ENCODE measurements around the gene TRPM1. TPM values are rescaled to one million over a fixed set of nuclear protein-coding genes. Genes with fewer than 3 reads are reported as not detected.

The TRPM1 gene
- total RNA-seq, 6 donors from 2014 or later = not detected

DNA sequence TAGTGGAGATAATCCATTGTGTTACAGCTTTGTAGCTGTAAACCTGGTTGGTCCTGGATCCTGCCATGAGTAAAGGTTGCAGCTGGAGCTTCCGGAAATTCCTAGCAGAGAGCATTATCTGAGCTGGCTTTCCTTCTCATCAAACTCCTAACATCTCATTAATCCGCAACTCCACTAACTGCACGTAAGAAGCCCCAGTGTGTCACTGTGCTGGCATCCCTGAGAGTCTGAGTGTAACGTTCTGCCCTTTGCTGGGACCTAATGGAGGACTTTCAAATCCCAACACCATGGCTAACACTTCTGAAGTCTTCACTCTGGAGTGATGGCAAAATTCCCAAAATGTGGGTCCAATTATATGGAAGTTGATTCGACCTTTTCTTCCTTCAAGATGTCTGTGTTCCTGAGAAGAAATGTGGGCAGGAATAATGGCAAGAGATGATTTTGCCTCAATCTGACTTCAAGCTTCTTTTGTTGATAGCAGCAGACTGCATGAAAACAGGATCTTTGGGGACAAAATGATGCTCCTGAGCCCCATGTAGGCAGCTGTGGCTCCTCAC lies 9.6 kb upstream of the TRPM1 start:
- H3K4me1 ChIP-seq = no peaks in the 10 kb centered on the region
- H3K9me3 ChIP-seq = peaks cover 0 to 6% (median 3%) of the 10 kb centered on the region in 4 donors
- TF ChIP-seq, protein P1, sequence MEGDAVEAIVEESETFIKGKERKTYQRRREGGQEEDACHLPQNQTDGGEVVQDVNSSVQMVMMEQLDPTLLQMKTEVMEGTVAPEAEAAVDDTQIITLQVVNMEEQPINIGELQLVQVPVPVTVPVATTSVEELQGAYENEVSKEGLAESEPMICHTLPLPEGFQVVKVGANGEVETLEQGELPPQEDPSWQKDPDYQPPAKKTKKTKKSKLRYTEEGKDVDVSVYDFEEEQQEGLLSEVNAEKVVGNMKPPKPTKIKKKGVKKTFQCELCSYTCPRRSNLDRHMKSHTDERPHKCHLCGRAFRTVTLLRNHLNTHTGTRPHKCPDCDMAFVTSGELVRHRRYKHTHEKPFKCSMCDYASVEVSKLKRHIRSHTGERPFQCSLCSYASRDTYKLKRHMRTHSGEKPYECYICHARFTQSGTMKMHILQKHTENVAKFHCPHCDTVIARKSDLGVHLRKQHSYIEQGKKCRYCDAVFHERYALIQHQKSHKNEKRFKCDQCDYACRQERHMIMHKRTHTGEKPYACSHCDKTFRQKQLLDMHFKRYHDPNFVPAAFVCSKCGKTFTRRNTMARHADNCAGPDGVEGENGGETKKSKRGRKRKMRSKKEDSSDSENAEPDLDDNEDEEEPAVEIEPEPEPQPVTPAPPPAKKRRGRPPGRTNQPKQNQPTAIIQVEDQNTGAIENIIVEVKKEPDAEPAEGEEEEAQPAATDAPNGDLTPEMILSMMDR (IDR thresholded peaks at IDR 0.05) = no peak
- TF ChIP-seq EP300 (IDR thresholded peaks at IDR 0.05) (no peak), POLR2A (IDR thresholded peaks at IDR 0.05) (no peak), POLR2AphosphoS5 (IDR thresholded peaks at IDR 0.05) (no peak)
- ATAC-seq (ENCODE audit: low FRiP score in 2 of 2) (no peak), DNase-seq (no peak)
- 78 to 79% methylated on average over 5 of the region's 5 CpGs for WGBS, 2 donors
- H3K27me3 ChIP-seq = no peaks in the 10 kb centered on the region
- no peak overlapping the region for H3K27ac ChIP-seq
- H3K36me3 ChIP-seq = no peaks in the 10 kb centered on the region
- no peak overlapping the region for H3K4me3 ChIP-seq

DNA sequence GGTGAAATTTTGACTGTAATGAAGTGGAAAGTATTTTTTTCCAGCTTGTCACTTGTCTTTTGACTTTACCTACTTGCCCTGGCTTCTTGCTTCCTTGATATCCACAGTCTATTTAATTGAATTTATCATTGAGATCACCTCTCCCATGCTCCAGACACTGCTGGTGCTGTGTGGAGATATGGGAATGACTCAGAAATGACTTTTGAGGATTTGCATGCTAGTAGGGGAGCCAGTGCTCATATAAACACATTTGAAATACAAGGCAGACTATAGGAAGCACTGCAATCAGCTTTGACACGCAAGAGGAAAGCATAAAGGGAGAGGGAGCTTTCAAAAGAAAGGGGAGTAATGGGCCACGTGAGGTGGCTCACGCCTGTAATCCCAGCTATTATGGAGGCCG lies 7.3 kb upstream of the TRPM1 start:
- Histone ChIP-seq H3K9me3 (no peaks in the 10 kb centered on the region), H3K27ac (no peak overlapping the region), H3K27me3 (no peaks in the 10 kb centered on the region), H3K4me1 (no peaks in the 10 kb centered on the region), H3K36me3 (no peaks in the 10 kb centered on the region), H3K4me3 (no peak overlapping the region)
- ATAC-seq (ENCODE audit: low FRiP score in 2 of 2) = no peak
- DNase-seq = no peak
- 93 to 94% methylated on average over 4 of the region's 4 CpGs for WGBS, 2 donors
- TF ChIP-seq POLR2A (IDR thresholded peaks at IDR 0.05) (no peak), POLR2AphosphoS5 (IDR thresholded peaks at IDR 0.05) (no peak), EP300 (IDR thresholded peaks at IDR 0.05) (no peak)
- TF ChIP-seq, protein P1 (IDR thresholded peaks at IDR 0.05) = no peak

DNA sequence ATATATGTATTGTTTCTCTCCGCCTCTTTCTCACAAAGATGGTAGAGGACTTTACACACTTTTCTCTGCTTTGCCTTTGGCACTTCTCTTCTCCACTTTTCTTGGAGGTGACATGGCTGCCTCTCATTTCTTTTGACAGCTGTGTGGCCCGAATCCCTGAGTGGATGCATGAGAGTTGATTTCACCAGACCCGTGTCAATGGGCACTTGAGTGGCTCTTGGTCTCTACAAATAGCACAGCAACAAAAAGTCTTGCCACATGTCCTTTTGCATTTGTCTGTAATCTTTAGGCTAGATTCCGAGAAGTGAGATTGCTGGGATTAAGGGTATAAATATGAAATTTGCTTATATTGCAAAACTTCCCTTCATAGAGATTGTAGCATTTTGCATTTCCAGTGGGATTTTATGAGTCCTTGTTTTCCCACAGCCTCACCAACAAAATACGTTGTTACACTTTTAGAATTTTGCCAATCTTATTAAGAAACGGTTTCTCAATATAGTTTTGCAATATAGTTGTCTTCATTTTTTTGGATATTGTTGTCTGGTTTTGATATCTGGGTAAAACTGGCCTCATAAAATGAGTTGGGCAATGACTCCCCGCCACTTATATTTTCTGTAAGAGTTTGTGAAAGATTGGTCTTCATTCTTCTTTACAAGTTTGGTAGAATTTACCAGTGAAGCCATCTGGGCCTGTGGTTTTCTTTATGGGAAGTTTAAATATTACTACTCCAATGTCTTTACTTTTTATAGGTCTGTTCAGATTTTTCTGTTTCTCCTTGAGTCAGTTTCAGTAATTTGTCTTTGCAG lies 5.2 kb upstream of the TRPM1 start:
- Histone ChIP-seq H3K27me3 (no peaks in the 10 kb centered on the region), H3K27ac (no peak overlapping the region), H3K9me3 (no peaks in the 10 kb centered on the region), H3K4me1 (no peaks in the 10 kb centered on the region), H3K36me3 (no peaks in the 10 kb centered on the region), H3K4me3 (no peak overlapping the region)
- WGBS, 2 donors = 44 to 57% methylated on average over 7 of the region's 7 CpGs
- TF ChIP-seq POLR2A (IDR thresholded peaks at IDR 0.05) = no peak
- no peak for TF ChIP-seq EP300 (IDR thresholded peaks at IDR 0.05)
- no peak for TF ChIP-seq POLR2AphosphoS5 (IDR thresholded peaks at IDR 0.05)
- TF ChIP-seq, protein P1 (IDR thresholded peaks at IDR 0.05) = no peak
- ATAC-seq (ENCODE audit: low FRiP score in 2 of 2) (no peak), DNase-seq (peak in 1 of 2 donors; percentile 46)

DNA sequence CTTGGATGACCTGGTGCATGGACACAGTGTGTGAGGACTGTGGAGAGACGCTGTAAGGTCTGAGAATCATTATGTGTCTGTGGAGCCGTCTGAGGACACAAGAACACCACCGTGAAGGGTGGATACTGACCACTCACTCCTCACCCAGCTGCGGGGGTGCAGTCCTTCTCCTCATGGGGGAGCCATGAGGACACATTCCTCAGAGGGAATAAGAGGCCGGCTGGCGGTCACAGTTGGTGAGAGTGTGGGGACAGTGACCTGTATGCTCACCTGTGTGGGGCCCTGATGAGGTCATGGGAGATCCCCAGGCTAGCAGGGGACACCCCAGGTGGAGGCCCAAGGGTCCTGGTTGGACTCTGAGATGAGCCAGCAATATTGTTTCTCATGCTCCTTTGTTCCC lies 2.5 kb upstream of the TRPM1 start:
- no peak overlapping the region for H3K27ac ChIP-seq
- no peaks in the 10 kb centered on the region for H3K36me3 ChIP-seq
- H3K4me3 ChIP-seq = no peak overlapping the region
- DNase-seq = no peak
- no peaks in the 10 kb centered on the region for H3K27me3 ChIP-seq
- ATAC-seq (ENCODE audit: low FRiP score in 2 of 2) = no peak
- H3K9me3 ChIP-seq = no peaks in the 10 kb centered on the region
- TF ChIP-seq POLR2A (IDR thresholded peaks at IDR 0.05) (no peak), POLR2AphosphoS5 (IDR thresholded peaks at IDR 0.05) (no peak), EP300 (IDR thresholded peaks at IDR 0.05) (no peak)
- TF ChIP-seq, protein P1 (IDR thresholded peaks at IDR 0.05) = no peak
- no peaks in the 10 kb centered on the region for H3K4me1 ChIP-seq
- WGBS, 2 donors = 85 to 92% methylated on average over 6 of the region's 6 CpGs
